ENCODE data around the gene MCCD1.
A peak's percentile ranks its signal among the peaks of the same experiment; 100 is the strongest.

Gene MCCD1

GRCh38 chr6:31544676-31545075, 15.9 kb downstream of the MCCD1 start:
- DNase-seq, result no peak

- DNase-seq, result no peak
Measured at GRCh38 chr6:31545291-31545690, 16.5 kb downstream of the MCCD1 start.

GRCh38 chr6:31546339-31546957, 17.7 kb downstream of the MCCD1 start, which contains the start of gene ATP6V1G2:
Gene ATP6V1G2 (minus strand): TSS chr6:31546608. CDS start chr6:31546559, 49 bp downstream.
- DNase-seq, result peak; percentile 62 to 83 (median 76)

- peak; percentile 78 to 86 (median 80) for DNase-seq
Measured at GRCh38 chr6:31546958-31547726, 18.4 kb downstream of the MCCD1 start, which contains the start of gene NFKBIL1. Gene NFKBIL1 (plus strand): TSS chr6:31547608. CDS start chr6:31547695, 87 bp downstream.

GRCh38 chr6:31547727-31548543, 19.2 kb downstream of the MCCD1 start:
- no peak for DNase-seq

- DNase-seq, result no peak
Measured at GRCh38 chr6:31548544-31548873, 19.7 kb downstream of the MCCD1 start.

GRCh38 chr6:31551371-31551770, 22.6 kb downstream of the MCCD1 start:
- DNase-seq, result peak; percentile 37 to 65 (median 56)

GRCh38 chr6:31556307-31556706, 27.5 kb downstream of the MCCD1 start:
- DNase-seq, result no peak

- DNase-seq, result no peak
Measured at GRCh38 chr6:31557443-31558317, 28.9 kb downstream of the MCCD1 start.

GRCh38 chr6:31558318-31558625, 29.5 kb downstream of the MCCD1 start:
- no peak for DNase-seq

- peak; percentile 21 to 56 (median 40) for DNase-seq
Measured at GRCh38 chr6:31558631-31559500, 30.1 kb downstream of the MCCD1 start.

GRCh38 chr6:31559606-31559957, 30.8 kb downstream of the MCCD1 start:
- no peak for DNase-seq

- DNase-seq, result peak in 2 of 6 experiments; percentile 8 to 39
Measured at GRCh38 chr6:31559958-31560696, 31.4 kb downstream of the MCCD1 start.

- no peak for DNase-seq
Measured at GRCh38 chr6:31560697-31561058, 31.9 kb downstream of the MCCD1 start.

GRCh38 chr6:31567531-31568370, 39.0 kb downstream of the MCCD1 start:
- DNase-seq, result peak in 2 of 6 experiments; percentile 31 to 38

- peak; percentile 24 to 69 (median 63) for DNase-seq
Measured at GRCh38 chr6:31568537-31568961, 39.8 kb downstream of the MCCD1 start.

- DNase-seq, result no peak
Measured at GRCh38 chr6:31569861-31570536, 41.2 kb downstream of the MCCD1 start.

GRCh38 chr6:31572041-31572911, 43.5 kb downstream of the MCCD1 start, which contains the start of gene LTA:
Gene LTA (plus strand): TSS chr6:31572289. CDS start chr6:31572743, 454 bp downstream.
- DNase-seq, result peak; percentile 70 to 90 (median 78)

Data from stimulated activated naive CD4-positive, alpha-beta T cell (primary cell).